IMR-90 (cell line): ENCODE measurements around the gene CTNS. TPM values are rescaled to one million over a fixed set of nuclear protein-coding genes. Genes with fewer than 3 reads are reported as not detected.

Experiments used
- ATAC-seq: fragments of 200-7000 bp; cut with Tn5 transposase; 2 replicates; pipeline ENCODE4 v1.9.1; 2020; ENCODE audit warnings: low read depth, mild to moderate bottlenecking, moderate library complexity
- BruUV-seq: library from RNA; stranded (reverse); fragments of 400-500 nt; replicated peaks from 2 replicates; lab custom pipeline; 2021; lab: Mats Ljungman, UMichigan
- CTCF ChIA-PET: fragments of 300-600 bp; formaldehyde crosslinking; extraction: SDS; loops from one replicate; lab custom pipeline; 2021; ENCODE audit warnings: antibody characterized with exemption; lab: Yijun Ruan, JAX
- POLR2A ChIA-PET: fragments of 300-600 bp; sonication (Branson Sonifier 250); formaldehyde crosslinking; loops from one replicate; lab custom pipeline; 2022; ENCODE audit warnings: antibody characterized with exemption; ENCODE audit not compliant: unreplicated experiment; lab: Charles Lee
- DNase-seq: peaks from one replicate; pipeline ENCODE4 v3.0.0; 2013
- H2AFZ ChIP-seq: replicated peaks from 2 replicates; pipeline ENCODE3; 2013; ENCODE audit warnings: low read length, mild to moderate bottlenecking; ENCODE audit not compliant: poor library complexity
- H2AK5ac ChIP-seq: 2 replicates; pipeline ENCODE4 v1.6.1; 2013; ENCODE audit warnings: low read depth, low read length, inconsistent platforms
- H2AK9ac ChIP-seq: replicated peaks from 2 replicates; pipeline ENCODE3; 2013; ENCODE audit warnings: mild to moderate bottlenecking, low read depth, low read length, moderate library complexity; ENCODE audit not compliant: poor library complexity
- H2BK120ac ChIP-seq: 2 replicates; pipeline ENCODE4 v1.6.1; 2013; ENCODE audit warnings: low read depth, low read length, inconsistent platforms
- H2BK15ac ChIP-seq: 3 replicates; pipeline ENCODE4 v1.6.1; 2013; ENCODE audit warnings: low read depth, low read length, inconsistent platforms
- H2BK20ac ChIP-seq: 2 replicates; pipeline ENCODE4 v1.6.1; 2013; ENCODE audit warnings: low read depth, mild to moderate bottlenecking, inconsistent platforms, low read length, moderate library complexity
- H2BK5ac ChIP-seq: 2 replicates; pipeline ENCODE4 v1.6.1; 2013; ENCODE audit warnings: mild to moderate bottlenecking, low read depth, low read length, inconsistent platforms; ENCODE audit not compliant: poor library complexity, severe bottlenecking
- H3K14ac ChIP-seq: replicated peaks from 2 replicates; pipeline ENCODE4 v1.6.1; 2013; ENCODE audit warnings: low read depth, low read length, inconsistent platforms
- H3K18ac ChIP-seq: 2 replicates; pipeline ENCODE4 v1.6.1; 2013; ENCODE audit warnings: low read depth, low read length, control low read depth
- H3K23ac ChIP-seq: 2 replicates; pipeline ENCODE4 v1.6.1; 2013; ENCODE audit warnings: low read depth, low read length, inconsistent platforms
- H3K27ac ChIP-seq: 2 replicates; pipeline ENCODE4 v1.5.1; 2013; ENCODE audit warnings: mild to moderate bottlenecking, control low read depth, low read length; ENCODE audit not compliant: insufficient read depth
- H3K27me3 ChIP-seq: 2 replicates; pipeline ENCODE4 v1.6.1; 2013; ENCODE audit warnings: low read length; ENCODE audit not compliant: control insufficient read depth, insufficient read depth
- H3K36me3 ChIP-seq: 2 replicates; pipeline ENCODE4 v1.6.1; 2013; ENCODE audit warnings: low read length, mixed read lengths; ENCODE audit not compliant: control insufficient read depth, insufficient read depth
- H3K4ac ChIP-seq: 2 replicates; pipeline ENCODE4 v1.6.1; 2013; ENCODE audit warnings: low read depth, low read length, inconsistent platforms
- H3K4me1 ChIP-seq: 2 replicates; pipeline ENCODE4 v1.6.1; 2013; ENCODE audit warnings: low read length, mixed read lengths; ENCODE audit not compliant: control insufficient read depth, insufficient read depth
- H3K4me2 ChIP-seq: 2 replicates; pipeline ENCODE4 v1.6.1; 2013; ENCODE audit warnings: low read depth, mild to moderate bottlenecking, control low read depth, low read length, moderate library complexity
- H3K4me3 ChIP-seq: 2 replicates; pipeline ENCODE4 v1.5.1; 2013; ENCODE audit warnings: low read depth, mild to moderate bottlenecking, control low read depth, low read length, moderate library complexity; ENCODE audit not compliant: insufficient read depth
- H3K56ac ChIP-seq: 2 replicates; pipeline ENCODE4 v1.6.1; 2013; ENCODE audit warnings: low read length, inconsistent platforms; ENCODE audit not compliant: insufficient read depth; ENCODE audit errors: extremely low read depth
- H3K79me1 ChIP-seq, 2 experiments: 2 replicates each; pipeline ENCODE4 v1.6.1; 2013; ENCODE audit warnings: low read length in 2 of 2, inconsistent platforms in 1 of 2, low read depth in 1 of 2
- H3K9ac ChIP-seq: 2 replicates; pipeline ENCODE4 v1.6.1; 2013; ENCODE audit warnings: low read depth, low read length, control low read depth
- H3K9me1 ChIP-seq: 2 replicates; pipeline ENCODE4 v1.6.1; 2013; ENCODE audit warnings: low read length, inconsistent platforms; ENCODE audit not compliant: insufficient read depth
- H3K9me3 ChIP-seq: 2 replicates; pipeline ENCODE4 v1.6.1; 2013; ENCODE audit warnings: low read length; ENCODE audit not compliant: control insufficient read depth, insufficient read depth
- H4K20me1 ChIP-seq: 2 replicates; pipeline ENCODE4 v1.6.1; 2013; ENCODE audit warnings: low read length, inconsistent platforms; ENCODE audit not compliant: insufficient read depth
- H4K5ac ChIP-seq: 2 replicates; pipeline ENCODE4 v1.6.1; 2013; ENCODE audit warnings: mild to moderate bottlenecking, low read depth, low read length, control low read depth
- H4K8ac ChIP-seq, 2 experiments: 2 replicates each; pipeline ENCODE4 v1.6.1; 2013; ENCODE audit warnings: low read depth in 2 of 2, low read length in 2 of 2, control low read depth in 1 of 2, inconsistent platforms in 1 of 2
- H4K91ac ChIP-seq: 2 replicates; pipeline ENCODE4 v1.6.1; 2013; ENCODE audit warnings: low read depth, low read length, inconsistent platforms; ENCODE audit not compliant: insufficient read depth
- BHLHE40 ChIP-seq: fragments of 150-350 bp; IDR thresholded peaks from 2 replicates; pipeline ENCODE4 v1.6.1; 2016; ENCODE audit warnings: mild to moderate bottlenecking, low read depth, low read length
- CEBPB ChIP-seq: IDR thresholded peaks from 2 replicates; pipeline ENCODE4 v1.6.1; 2012; ENCODE audit warnings: low read depth, low read length, improper control_type of control experiment
- CTCF ChIP-seq: conservative IDR thresholded peaks from 2 replicates; pipeline ENCODE4 v1.5.1; 2012; ENCODE audit warnings: mild to moderate bottlenecking, low read depth, low read length, improper control_type of control experiment
- MAFK ChIP-seq: IDR thresholded peaks from 2 replicates; pipeline ENCODE4 v1.6.1; 2012; ENCODE audit warnings: low read depth, low read length, improper control_type of control experiment
- MAZ ChIP-seq: IDR thresholded peaks from 2 replicates; pipeline ENCODE4 v1.6.1; 2012; ENCODE audit warnings: low read depth, mild to moderate bottlenecking, low read length, improper control_type of control experiment, moderate library complexity, borderline replicate concordance
- MXI1 ChIP-seq: IDR thresholded peaks from 2 replicates; pipeline ENCODE4 v1.6.1; 2012; ENCODE audit warnings: low read depth, mild to moderate bottlenecking, low read length, moderate library complexity, borderline replicate concordance
- NFE2L2 ChIP-seq: fragments of 150-350 bp; IDR thresholded peaks from 2 replicates; pipeline ENCODE4 v1.6.1; 2016; ENCODE audit warnings: low read depth, mild to moderate bottlenecking, low read length
- POLR2A ChIP-seq: IDR thresholded peaks from 2 replicates; pipeline ENCODE4 v1.6.1; 2012; ENCODE audit warnings: mild to moderate bottlenecking, low read depth, low read length
- RAD21 ChIP-seq: IDR thresholded peaks from 2 replicates; pipeline ENCODE4 v1.6.1; 2012; ENCODE audit warnings: low read length, improper control_type of control experiment
- RCOR1 ChIP-seq: IDR thresholded peaks from 2 replicates; pipeline ENCODE4 v1.6.1; 2012; ENCODE audit warnings: mild to moderate bottlenecking, low read length, improper control_type of control experiment; ENCODE audit not compliant: insufficient replicate concordance
- RFX5 ChIP-seq: IDR thresholded peaks from 2 replicates; pipeline ENCODE4 v1.8.0; 2012; ENCODE audit warnings: low read depth, mild to moderate bottlenecking, low read length, moderate library complexity
- SMC3 ChIP-seq: fragments of 150-350 bp; IDR thresholded peaks from 2 replicates; pipeline ENCODE4 v1.6.1; 2016; ENCODE audit warnings: low read depth, mild to moderate bottlenecking, antibody characterized with exemption, low read length, moderate library complexity
- WGBS, 2 experiments: methylation state at CpG; one replicate each; pipeline versions ENCODE4 v1.1.5 to v1.1.7; 2013; ENCODE audit warnings: missing lambda C conversion rate in 2 of 2; ENCODE audit not compliant: insufficient read length in 1 of 2; ENCODE audit errors: extremely low coverage in 2 of 2; 5-methylcytosine and 5-hydroxymethylcytosine counted together
- dilution Hi-C: fragments of 300-500 bp; cut with HindIII; formaldehyde crosslinking; loops from one replicate; pipeline ENCODE4 v1.14.3; 2018; ENCODE audit warnings: low sequenced_read_pairs; ENCODE audit not compliant: unreplicated experiment
- in situ Hi-C: fragments of 300-500 bp; cut with MboI; formaldehyde crosslinking; loops from 3 replicates; pipeline ENCODE4 v1.14.3; 2019; ENCODE audit warnings: low sequenced_read_pairs, inconsistent platforms, mixed read lengths
- intact Hi-C: fragments of 100-400 bp; cut with micrococcal nuclease; formaldehyde crosslinking; loops from 2 replicates; pipeline ENCODE4 v1.10.0; 2022
- polyA plus RNA-seq, 3 experiments: library from polyadenylated mRNA; depleted of rRNA; stranded (reverse); fragments of >200 nt; gene quantifications; 2 replicates each; pipeline ENCODE4 v1.2.3, GENCODE V29; 2012; ENCODE audit warnings: low replicate concordance in 1 of 3
- total RNA-seq: library from RNA; depleted of rRNA; stranded (reverse); fragments of >200 nt; gene quantifications from 2 replicates; pipeline ENCODE4 v1.2.3, GENCODE V29; 2012
- TF ChIP-seq, protein P1 (sequence below): fragments of 150-350 bp; IDR thresholded peaks from 2 replicates; pipeline ENCODE4 v1.6.1; 2017; ENCODE audit warnings: mild to moderate bottlenecking, antibody characterized with exemption, low read length, low read depth
- TF ChIP-seq, protein P2 (sequence below): fragments of 150-350 bp; IDR thresholded peaks from 2 replicates; pipeline ENCODE4 v1.6.1; 2016; ENCODE audit warnings: low read depth, mild to moderate bottlenecking, low read length, moderate library complexity, borderline replicate concordance

CTNS gene
- total and polyA plus RNA-seq, 2 of the 4 experiments (the other 2 are of a cell fraction), result 4.7 to 5.3 TPM

DNA sequence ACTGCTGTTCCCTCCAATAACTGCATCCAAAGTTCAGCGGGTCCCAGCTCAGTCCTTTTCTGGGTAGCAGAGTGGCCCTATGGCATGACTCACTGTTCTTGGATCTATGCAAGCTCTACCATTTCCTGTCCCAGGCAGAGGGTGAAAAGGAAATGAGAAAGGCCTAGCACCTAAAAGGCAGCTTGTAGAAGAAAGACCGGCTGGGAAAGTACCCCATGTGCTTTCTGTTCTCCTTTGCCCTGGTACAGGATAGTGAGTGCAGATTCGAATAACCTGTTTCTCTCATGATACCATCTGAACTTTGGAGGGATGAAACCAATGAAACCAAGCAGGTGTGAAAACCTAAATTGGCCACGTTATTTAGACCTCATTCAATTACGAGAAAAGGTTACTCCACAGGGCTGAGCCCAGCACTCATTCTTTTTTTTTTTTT, 74.4 kb downstream of the CTNS start:
- peak; percentile 67 for ATAC-seq
- no peak overlapping the region; the same call in 1 of the 2 replicates for H2AK5ac ChIP-seq
- in situ Hi-C loops, result no loop called here
- no peak for TF ChIP-seq MAFK
- TF ChIP-seq, protein P1, sequence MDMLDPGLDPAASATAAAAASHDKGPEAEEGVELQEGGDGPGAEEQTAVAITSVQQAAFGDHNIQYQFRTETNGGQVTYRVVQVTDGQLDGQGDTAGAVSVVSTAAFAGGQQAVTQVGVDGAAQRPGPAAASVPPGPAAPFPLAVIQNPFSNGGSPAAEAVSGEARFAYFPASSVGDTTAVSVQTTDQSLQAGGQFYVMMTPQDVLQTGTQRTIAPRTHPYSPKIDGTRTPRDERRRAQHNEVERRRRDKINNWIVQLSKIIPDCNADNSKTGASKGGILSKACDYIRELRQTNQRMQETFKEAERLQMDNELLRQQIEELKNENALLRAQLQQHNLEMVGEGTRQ, result no peak
- TF ChIP-seq NFE2L2, result no peak
- TF ChIP-seq, protein P2, sequence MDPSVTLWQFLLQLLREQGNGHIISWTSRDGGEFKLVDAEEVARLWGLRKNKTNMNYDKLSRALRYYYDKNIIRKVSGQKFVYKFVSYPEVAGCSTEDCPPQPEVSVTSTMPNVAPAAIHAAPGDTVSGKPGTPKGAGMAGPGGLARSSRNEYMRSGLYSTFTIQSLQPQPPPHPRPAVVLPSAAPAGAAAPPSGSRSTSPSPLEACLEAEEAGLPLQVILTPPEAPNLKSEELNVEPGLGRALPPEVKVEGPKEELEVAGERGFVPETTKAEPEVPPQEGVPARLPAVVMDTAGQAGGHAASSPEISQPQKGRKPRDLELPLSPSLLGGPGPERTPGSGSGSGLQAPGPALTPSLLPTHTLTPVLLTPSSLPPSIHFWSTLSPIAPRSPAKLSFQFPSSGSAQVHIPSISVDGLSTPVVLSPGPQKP, result no peak
- no peak for TF ChIP-seq CTCF
- no peak for TF ChIP-seq CEBPB
- TF ChIP-seq RCOR1, result no peak
- no peak for TF ChIP-seq BHLHE40
- no peak for TF ChIP-seq MAZ
- no peak for TF ChIP-seq RFX5
- no peak for TF ChIP-seq MXI1
- TF ChIP-seq SMC3, result no peak
- TF ChIP-seq RAD21, result no peak
- no peak for TF ChIP-seq POLR2A
- H2BK20ac ChIP-seq, result no peak overlapping the region
- H3K27ac ChIP-seq, result no peak overlapping the region
- H3K4ac ChIP-seq, result no peak overlapping the region
- dilution Hi-C loops, result no loop called here
- no peak overlapping the region for H2BK120ac ChIP-seq
- no peak overlapping the region for H3K23ac ChIP-seq
- H4K20me1 ChIP-seq, result no peaks in the 10 kb centered on the region
- ChIA-PET POLR2A (no interaction called here), CTCF (interaction anchor here (0.6 to 0.7 kb wide), 2 partner anchors 412 to 1347 kb away, joined by 3 to 4 read pairs; no protein-coding TSS in a partner anchor)
- H2AFZ ChIP-seq, result no peak overlapping the region
- no peak overlapping the region for H3K56ac ChIP-seq
- H2BK15ac ChIP-seq, result no peak overlapping the region
- peak overlapping the region in 1 of 2 experiments; percentile 36; a peak in 1 of 4 replicates for H4K8ac ChIP-seq
- intact Hi-C loops, result no loop called here
- peaks cover 22% of the 10 kb centered on the region for H3K36me3 ChIP-seq
- no TSS peak for BruUV-seq
- peak overlapping the region; percentile 60; the same call in 1 of the 2 replicates for H3K18ac ChIP-seq
- DNase-seq, result peak; percentile 71
- H3K79me1 ChIP-seq, result no peaks in the 10 kb centered on the region
- H3K27me3 ChIP-seq, result no peaks in the 10 kb centered on the region
- no peak overlapping the region for H3K9ac ChIP-seq
- no peak overlapping the region for H2AK9ac ChIP-seq
- no peaks in the 10 kb centered on the region for H3K9me3 ChIP-seq
- peaks cover 2% of the 10 kb centered on the region; the same call in 1 of the 2 replicates for H3K4me1 ChIP-seq
- no peak overlapping the region for H4K91ac ChIP-seq
- no peaks in the 10 kb centered on the region; the same call in 1 of the 2 replicates for H3K9me1 ChIP-seq
- no peak overlapping the region for H3K4me3 ChIP-seq
- H3K14ac ChIP-seq, result no peak overlapping the region; the same call in 1 of the 2 replicates
- peak overlapping the region; percentile 76 for H2BK5ac ChIP-seq
- H4K5ac ChIP-seq, result peak overlapping the region; percentile 2; the same call in 1 of the 2 replicates
- peak overlapping the region; percentile 55; the same call in 1 of the 2 replicates for H3K4me2 ChIP-seq
- WGBS, 2 experiments, result 57% methylated on average over 1 of the region's 5 CpGs; no CpG with 5 or more reads in 1 of the 2 experiments
